Mucosa of descending colon (tissue), 3 donors: ENCODE results near the gene UBE3A. TPM values are rescaled to one million over a fixed set of nuclear protein-coding genes. Genes with fewer than 3 reads are reported as not detected.
"Not testable (repeated sequence)": the region's sequence is repeated elsewhere in the genome, so short reads cannot be mapped to it uniquely, and the experiment has no call there.

Experiments
- ATAC-seq: fragments of 200-7000 bp; cut with Tn5 transposase; one replicate; pipeline ENCODE4 v1.9.1; 2020; ENCODE audit warnings: mild to moderate bottlenecking, moderate library complexity
- DNase-seq, 3 donors: peaks; one replicate each; pipeline ENCODE4 v3.0.0-alpha.2; 2020
- H3K36me3 ChIP-seq: fragments of 200-600 bp; one replicate; pipeline ENCODE4 v1.8.0; 2021; ENCODE audit warnings: low read depth, mild to moderate bottlenecking
- H3K4me1 ChIP-seq: fragments of 200-600 bp; one replicate; pipeline ENCODE4 v1.8.0; 2021; ENCODE audit warnings: low read depth, mild to moderate bottlenecking
- H3K4me3 ChIP-seq: fragments of 200-600 bp; one replicate; pipeline ENCODE4 v1.8.0; 2021; ENCODE audit warnings: mild to moderate bottlenecking
- H3K9me3 ChIP-seq: fragments of 200-600 bp; one replicate; pipeline ENCODE4 v1.8.0; 2021; ENCODE audit warnings: mild to moderate bottlenecking
- CTCF ChIP-seq: fragments of 200-600 bp; IDR thresholded peaks from one replicate; pipeline ENCODE4 v1.8.0; 2022; ENCODE audit warnings: antibody characterized with exemption, mild to moderate bottlenecking
- intact Hi-C, 2 donors: fragments of 100-400 bp; cut with DNase I in 1 of 2; cut with micrococcal nuclease in 1 of 2; formaldehyde crosslinking; loops; one replicate each; pipeline versions ENCODE4 v1.11.0 to v1.11.1; 2022; cut with DNase I, micrococcal nuclease
- total RNA-seq, 3 donors: library from RNA; stranded (reverse); fragmentation: NEBNext Ultra II Directional in 2 of 3; extraction: Animal tissue kit (Norgen Biotek cat#: 25700) in 2 of 3; gene quantifications; one replicate each; pipeline versions ENCODE4 v1.2.1 to v1.2.4, GENCODE V29; 2021 to 2023
- donor health status: DM: no; HTN: no; CAD: no; lungs with moderate emphysema.
- donor health status: DM: no; HTN: no; CAD: no.
- donor health status: DM: no; HTN: yes; CAD: no.

UBE3A gene
- total RNA-seq, 3 donors from 2014 or later = 85.4 to 151 (median 100) TPM

DNA sequence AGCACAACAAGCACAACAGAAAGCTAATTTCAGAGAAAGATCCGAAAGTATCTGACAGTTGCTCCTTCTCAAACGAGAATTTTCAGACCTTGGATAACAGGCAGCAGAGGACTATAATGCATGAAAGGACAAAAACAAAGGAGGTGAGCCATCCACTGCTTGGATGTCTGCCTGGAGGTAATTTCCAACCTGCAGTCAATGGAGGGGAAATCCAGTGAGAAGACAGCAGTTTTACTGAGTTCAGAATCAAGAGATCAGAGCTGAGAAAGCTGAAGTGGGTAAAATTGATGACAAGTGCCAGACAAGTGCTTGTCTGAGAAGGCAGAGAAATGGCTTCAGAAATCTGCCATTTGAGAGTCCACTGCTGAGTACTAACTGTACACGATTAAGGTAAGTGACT lies 22.1 kb downstream of the UBE3A start:
- no peaks in the 10 kb centered on the region for H3K36me3 ChIP-seq
- ATAC-seq (no peak), DNase-seq (no peak)
- TF ChIP-seq CTCF = no peak
- no peaks in the 10 kb centered on the region for H3K4me1 ChIP-seq
- no peak overlapping the region for H3K4me3 ChIP-seq
- intact Hi-C loops = no loop called here
- peaks cover 2% of the 10 kb centered on the region for H3K9me3 ChIP-seq

GRCh38 chr15:25415707-25416106 lies 23.1 kb downstream of the UBE3A start:
- Histone ChIP-seq H3K9me3 (peaks cover 2% of the 10 kb centered on the region), H3K36me3 (no peaks in the 10 kb centered on the region), H3K4me3 (no peak overlapping the region), H3K4me1 (no peaks in the 10 kb centered on the region)
- intact Hi-C loops = no loop called here
- TF ChIP-seq CTCF = no peak
- ATAC-seq (no peak), DNase-seq (no peak)

- intact Hi-C loops = no loop called here
Observed at GRCh38 chr15:25415217-25415616, 23.6 kb downstream of the UBE3A start.

DNA sequence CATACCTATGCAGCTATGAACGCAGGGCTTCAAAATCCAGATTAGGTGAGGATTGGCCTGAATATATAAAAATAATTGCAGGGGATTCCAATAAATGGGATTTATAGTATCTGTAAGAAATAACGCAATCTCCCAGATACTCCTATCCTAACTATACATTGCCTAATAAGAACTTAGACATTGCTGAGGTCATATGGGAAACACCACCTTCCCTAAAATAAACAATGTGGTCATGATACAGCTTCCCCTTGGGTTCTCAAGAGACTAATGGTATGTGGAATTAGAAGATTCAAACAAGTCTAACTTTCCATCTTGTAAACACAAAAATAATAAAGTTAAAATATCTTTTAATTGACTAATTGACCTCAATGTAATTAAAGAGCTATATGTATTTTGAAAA lies 28.2 kb downstream of the UBE3A start:
- TF ChIP-seq CTCF = no peak
- intact Hi-C loops = no loop called here
- Histone ChIP-seq H3K9me3 (no peaks in the 10 kb centered on the region), H3K4me1 (peaks cover 10% of the 10 kb centered on the region), H3K4me3 (no peak overlapping the region), H3K36me3 (no peaks in the 10 kb centered on the region)
- DNase-seq (no peak), ATAC-seq (no peak)

More at GRCh38 chr15:25415217-25415616, 23.6 kb downstream of the UBE3A start:
- H3K4me3 ChIP-seq = no peak overlapping the region
- no peak for DNase-seq
- H3K4me1 ChIP-seq = no peaks in the 10 kb centered on the region
- no peak for TF ChIP-seq CTCF
- peaks cover 2% of the 10 kb centered on the region for H3K9me3 ChIP-seq
- ATAC-seq = no peak
- no peaks in the 10 kb centered on the region for H3K36me3 ChIP-seq

GRCh38 chr15:25409731-25410130 lies 29.1 kb downstream of the UBE3A start:
- ATAC-seq, H3K4me3 ChIP-seq, H3K9me3 ChIP-seq, intact Hi-C loops, H3K36me3 ChIP-seq, H3K4me1 ChIP-seq, DNase-seq: not testable (repeated sequence)

DNA sequence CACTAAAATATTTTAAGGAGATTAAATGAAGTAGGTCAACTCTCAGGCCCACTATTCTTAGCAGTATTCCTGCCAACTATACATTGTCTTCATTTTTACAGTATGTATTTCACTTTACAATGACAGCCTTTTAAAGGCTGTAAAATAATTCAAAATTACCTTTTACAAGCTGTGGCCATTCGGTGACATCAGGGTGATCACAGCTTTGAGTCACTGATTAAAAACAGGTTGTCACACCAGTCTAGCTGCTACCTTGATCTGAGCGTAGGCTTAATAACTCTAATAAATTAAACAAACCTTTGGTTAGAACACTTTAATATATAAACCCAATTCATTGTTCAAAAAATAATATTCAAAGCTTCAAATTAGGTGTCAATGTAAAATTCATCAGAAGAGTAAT lies 29.9 kb downstream of the UBE3A start:
- DNase-seq (peak in 1 of 3 donors; percentile 30), ATAC-seq (peak; percentile 92)
- H3K36me3 ChIP-seq = no peaks in the 10 kb centered on the region
- no peaks in the 10 kb centered on the region for H3K9me3 ChIP-seq
- peaks cover 10% of the 10 kb centered on the region for H3K4me1 ChIP-seq
- intact Hi-C loops = no loop called here
- H3K4me3 ChIP-seq = no peak overlapping the region
- no peak for TF ChIP-seq CTCF
